Gastrocnemius medialis (tissue), 4 donors: ENCODE measurements around the gene OR10W1.

ENCODE experiments used
- CTCF ChIP-seq, 5 experiments: fragments of 450-650 bp in 3 of 5; fragments of 200-600 bp in 2 of 5; sonication (generic) in 2 of 5; IDR thresholded peaks in 4 of 5; conservative IDR thresholded peaks in 1 of 5; 1 replicate in 4 of 5; 2 replicates in 1 of 5; pipeline ENCODE4 v1.5.1; 2016 to 2019; ENCODE audit warnings: antibody characterized with exemption in 5 of 5, mild to moderate bottlenecking in 3 of 5, moderate library complexity in 3 of 5
- POLR2A ChIP-seq, 2 donors: fragments of 450-650 bp; IDR thresholded peaks; one replicate each; pipeline ENCODE4 v1.6.1; 2017; ENCODE audit warnings: antibody characterized with exemption in 2 of 2, mild to moderate bottlenecking in 2 of 2, moderate library complexity in 2 of 2

- TF ChIP-seq POLR2A (IDR thresholded peaks at IDR 0.05) (no peak), CTCF (IDR thresholded peaks at IDR 0.05 in 4 of 5, conservative IDR thresholded peaks at IDR 0.05 in 1 of 5) (no peak)
Measured at GRCh38 chr11:58316142-58316541, 48.1 kb upstream of the OR10W1 start.
